HG03469 (cell line): Measurements from ENCODE around the gene SMYD2.
"Not testable (repeated sequence)": the region's sequence is repeated elsewhere in the genome, so short reads cannot be mapped to it uniquely, and the experiment has no call there.

Source experiments
- ATAC-seq: cut with Tn5 transposase; IDR thresholded peaks from one replicate; pipeline ENCODE4 v1.9.1; 2021; ENCODE audit warnings: mild to moderate bottlenecking, moderate library complexity, moderate number of reproducible peaks; ENCODE audit not compliant: unreplicated experiment

The SMYD2 gene

DNA sequence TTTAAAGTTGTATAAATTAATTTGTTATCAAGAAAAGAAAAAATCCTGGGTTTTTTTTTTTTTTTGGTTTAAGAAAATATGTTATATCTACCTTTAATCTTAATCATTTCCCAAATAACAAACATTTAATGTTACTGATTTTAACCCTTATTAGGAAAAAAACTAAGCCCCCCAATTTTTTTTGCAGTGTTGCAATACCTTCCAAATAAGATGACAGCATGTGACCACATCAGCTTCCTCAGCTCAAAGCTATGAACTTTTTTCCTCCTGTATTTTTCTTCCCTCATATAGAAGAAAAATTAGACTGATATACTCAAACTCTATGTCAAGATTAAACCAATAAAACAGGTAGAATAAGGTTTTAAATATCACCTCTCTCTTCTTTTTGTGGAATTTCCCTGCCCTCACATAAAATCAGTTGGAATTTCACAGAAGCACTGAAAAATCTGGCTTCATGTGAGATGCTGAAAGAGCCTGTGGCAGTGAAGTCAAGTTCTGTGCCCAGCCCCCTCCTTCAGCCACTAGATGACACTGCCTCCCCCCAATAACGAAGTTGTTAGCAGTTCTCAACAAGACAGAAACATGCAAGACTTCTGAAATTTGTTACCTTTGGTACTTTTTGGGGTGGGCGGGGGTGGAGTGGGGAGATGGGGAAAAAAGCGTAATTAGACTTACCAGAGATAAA lies 9.6 kb upstream of the SMYD2 start:
- ATAC-seq, result no peak

DNA sequence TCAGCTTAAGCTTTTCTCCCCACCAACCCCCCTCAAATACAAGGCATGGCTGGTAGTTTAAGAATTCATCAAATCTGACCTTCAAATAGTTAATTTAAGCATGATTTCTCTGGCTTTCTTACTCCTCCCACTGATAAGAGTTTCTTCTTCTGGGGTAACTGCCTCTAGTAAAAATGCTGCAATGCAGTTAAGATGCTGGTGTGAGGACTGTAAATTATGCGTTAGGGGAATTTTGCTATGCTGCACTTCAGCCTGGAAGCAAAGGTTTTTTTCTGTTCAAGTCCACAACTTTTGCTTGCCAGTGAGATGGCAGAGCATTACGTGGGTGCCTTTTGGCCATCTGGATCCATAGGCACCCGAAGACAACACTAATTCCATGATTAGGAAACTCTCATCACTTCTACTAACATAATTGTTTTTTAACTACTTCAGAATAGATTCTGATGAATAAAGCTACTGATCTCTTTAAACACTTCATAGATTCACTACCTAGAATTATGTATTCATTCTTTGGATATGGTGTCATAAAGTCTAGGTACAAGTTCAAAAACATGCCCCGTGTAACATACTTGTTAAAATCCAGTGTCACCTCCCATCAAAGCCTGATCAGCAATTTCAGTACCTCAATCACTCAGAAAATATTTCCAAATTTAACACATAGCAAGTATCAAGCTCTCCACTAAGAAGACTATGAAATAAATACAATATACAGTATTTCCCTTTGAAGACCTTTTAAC lies 8.8 kb upstream of the SMYD2 start:
- ATAC-seq, result no peak

GRCh38 chr1:214272964-214273533 lies 7.9 kb upstream of the SMYD2 start:
- no peak for ATAC-seq

DNA sequence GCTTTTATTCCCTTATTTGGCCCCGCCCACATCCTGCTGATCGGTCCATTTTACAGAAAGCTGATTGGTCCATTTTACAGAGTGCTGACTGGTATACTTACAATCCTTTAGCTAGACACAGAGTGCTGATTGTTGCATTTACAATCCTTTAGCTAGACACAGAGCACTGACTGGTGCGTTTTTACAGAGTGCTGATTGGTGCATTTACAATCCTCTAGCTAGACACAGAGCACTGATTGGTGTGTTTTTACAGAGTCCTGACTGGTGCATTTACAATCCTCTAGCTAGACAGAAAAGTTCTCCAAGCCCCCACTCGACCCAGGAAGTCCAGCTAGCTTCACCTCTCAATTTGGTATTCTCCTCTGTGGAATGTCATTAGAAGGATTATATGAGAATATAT lies 5.3 kb upstream of the SMYD2 start:
- ATAC-seq, result not testable (repeated sequence)

- no peak for ATAC-seq
Observed at GRCh38 chr1:214276786-214277185, 4.2 kb upstream of the SMYD2 start.

DNA sequence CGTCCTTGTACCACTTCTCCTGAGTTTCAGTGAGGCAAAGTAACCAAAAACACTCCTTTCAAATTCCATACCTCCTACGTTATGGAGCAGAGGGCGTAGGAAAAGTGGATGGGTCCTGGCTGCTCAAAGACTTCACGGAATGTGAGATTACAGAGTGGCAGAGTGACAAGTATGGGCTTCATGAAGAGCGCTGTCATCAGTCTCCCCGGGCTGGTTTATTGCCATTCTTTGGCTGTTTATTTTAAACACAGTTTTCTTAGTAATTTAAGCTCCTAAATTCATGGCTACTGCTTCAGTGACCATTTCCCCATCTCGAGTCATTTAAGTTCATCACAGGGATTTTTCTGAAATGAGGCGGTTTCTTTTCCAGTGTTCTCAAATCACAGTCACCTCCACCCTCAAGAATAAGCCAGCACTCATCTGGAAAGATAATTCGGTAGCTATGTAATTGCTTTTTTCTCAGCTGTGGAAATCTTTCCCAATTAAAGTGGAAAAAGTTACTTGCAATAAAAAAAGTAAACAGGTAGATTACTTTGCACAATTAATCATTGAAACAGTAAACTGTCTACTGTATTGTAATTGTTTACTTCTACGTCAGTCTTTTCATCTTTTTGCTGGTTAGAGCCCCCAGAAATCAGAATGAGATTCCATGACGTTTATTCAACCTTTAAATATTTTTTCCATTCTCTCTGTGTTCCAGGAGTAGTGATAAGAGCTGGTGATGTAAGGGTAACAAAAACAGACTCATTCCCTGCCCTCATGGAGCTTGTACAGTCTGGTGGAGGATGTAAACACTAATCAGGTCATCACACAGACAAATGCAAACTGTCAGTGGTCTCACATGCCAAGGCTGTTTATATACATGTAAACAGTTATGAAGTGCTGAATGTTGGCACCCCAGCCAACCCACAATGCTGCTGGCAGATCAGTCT lies 3.0 kb upstream of the SMYD2 start:
- no peak for ATAC-seq

DNA sequence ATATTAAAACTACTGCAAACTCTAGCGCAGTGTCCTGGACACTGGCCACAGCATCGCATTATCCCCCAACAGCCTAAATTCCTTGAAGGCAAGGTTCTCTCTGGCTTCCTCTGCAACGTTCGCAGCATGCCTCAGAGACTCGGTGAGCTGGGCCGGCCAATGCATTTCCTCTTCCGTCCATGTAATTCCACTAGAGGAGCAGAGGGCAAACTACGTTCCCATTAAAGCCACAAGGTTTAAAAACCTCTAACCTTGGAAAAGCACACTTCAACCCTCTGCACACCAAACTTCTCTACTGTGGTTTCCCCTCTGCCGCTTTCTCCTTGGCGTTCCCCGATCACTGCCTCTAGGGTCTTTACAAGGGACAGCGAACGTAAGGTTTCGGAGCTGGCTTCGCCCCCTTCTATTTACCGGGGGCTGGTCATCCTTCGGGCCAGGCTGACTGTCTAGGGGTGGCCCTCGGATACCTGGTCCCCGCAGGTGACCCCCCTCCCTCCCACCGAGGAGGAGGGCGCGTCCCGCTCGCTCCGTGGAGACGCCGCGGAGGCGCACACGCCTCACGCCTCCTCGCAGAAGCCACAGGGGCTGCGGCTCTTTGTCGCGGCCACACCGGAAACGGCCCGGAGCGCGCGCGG lies 456 bp upstream of the SMYD2 start:
- ATAC-seq, result peak; percentile 45

- no peak for ATAC-seq
Observed at GRCh38 chr1:214281720-214282629, 1.0 kb downstream of the SMYD2 start.

- no peak for ATAC-seq
Observed at GRCh38 chr1:214282630-214283242, 1.8 kb downstream of the SMYD2 start.

- ATAC-seq, result no peak
Observed at GRCh38 chr1:214285610-214286440, 4.9 kb downstream of the SMYD2 start.

- no peak for ATAC-seq
Observed at GRCh38 chr1:214287884-214288283, 6.9 kb downstream of the SMYD2 start.

DNA sequence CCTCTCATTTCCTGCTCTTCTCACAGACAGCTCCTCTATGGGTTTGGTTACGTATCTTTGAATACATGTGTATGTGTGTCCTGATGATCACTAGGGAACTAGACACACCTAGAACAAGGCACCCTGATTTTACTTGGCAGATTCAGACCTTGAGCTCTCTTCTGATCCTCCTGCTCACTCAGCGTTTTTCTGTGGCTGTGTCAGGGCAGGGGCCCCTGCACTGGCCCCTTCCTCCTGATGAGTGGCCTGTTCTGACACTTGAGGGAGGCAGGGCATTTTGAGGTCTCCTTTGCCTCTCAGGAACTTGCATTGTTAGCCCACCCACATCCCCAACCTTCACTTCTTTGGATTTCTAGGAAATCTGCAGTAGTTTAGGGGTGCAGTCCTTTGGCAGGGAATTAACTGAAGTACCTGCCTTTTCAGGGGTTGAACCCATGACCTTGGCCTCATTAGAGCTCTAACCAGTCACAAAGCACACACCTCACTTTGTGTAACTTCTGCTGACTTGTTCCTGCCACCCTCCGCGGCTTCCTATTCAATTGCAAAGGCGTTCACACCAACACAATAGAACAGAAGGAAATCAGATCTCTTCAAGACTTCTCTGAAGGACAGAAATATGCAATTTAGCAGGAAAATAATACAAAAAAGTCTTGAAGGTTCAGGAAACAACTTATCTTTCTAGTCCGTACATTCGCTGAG lies 8.8 kb downstream of the SMYD2 start:
- no peak for ATAC-seq

GRCh38 chr1:214290424-214291037 lies 9.6 kb downstream of the SMYD2 start:
- no peak for ATAC-seq

DNA sequence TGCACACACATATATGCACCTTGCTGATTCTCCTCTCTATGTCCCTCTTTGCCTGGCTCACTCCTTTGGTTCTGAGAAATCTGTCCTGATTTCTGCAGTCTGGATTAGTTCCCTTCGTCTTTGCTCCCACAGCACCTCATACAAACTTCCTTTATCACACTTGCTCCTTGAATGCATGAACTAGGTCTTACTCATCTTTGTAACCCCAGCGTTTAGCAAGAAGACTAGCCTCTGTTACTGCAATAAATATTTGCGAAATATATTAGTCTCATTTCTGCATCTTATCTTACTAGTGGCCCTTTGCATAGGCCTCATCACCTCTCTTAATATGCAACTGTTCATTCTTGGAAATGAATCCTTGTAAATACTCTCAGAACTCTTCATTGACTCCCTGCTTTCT lies 11.4 kb downstream of the SMYD2 start:
- no peak for ATAC-seq

DNA sequence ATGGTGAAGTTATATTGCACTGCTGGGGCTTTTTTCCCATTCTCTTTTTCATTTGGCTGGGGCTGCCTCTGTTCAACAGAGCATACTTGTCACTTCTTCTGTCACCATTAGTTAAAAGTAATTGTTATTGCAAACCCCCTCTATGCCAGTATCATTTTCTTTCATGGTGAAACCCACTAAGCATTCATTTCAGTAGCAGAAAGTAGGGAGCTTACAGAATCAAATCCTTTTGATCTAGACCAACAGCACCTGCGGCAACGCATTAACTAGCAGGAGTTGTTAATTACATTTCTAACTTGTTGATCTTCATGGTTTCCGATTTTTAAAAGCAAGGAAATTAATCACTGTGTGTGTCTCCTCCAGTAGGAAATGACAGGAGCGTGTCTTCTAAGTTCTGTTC lies 15.0 kb downstream of the SMYD2 start:
- no peak for ATAC-seq

GRCh38 chr1:214296860-214297745 lies 16.1 kb downstream of the SMYD2 start:
- no peak for ATAC-seq
